PC-9 (cell line): Measurements from ENCODE around the gene MACROD2. TPM values are rescaled to one million over a fixed set of nuclear protein-coding genes. Genes with fewer than 3 reads are reported as not detected.

Source experiments
- BruUV-seq: library from RNA; stranded (reverse); fragments of 400-500 nt; replicated peaks from 2 replicates; lab custom pipeline; 2021; lab: Mats Ljungman, UMichigan
- CTCF ChIA-PET: fragments of 300-600 bp; sonication (Branson Sonifier 250); formaldehyde crosslinking; loops from one replicate; lab custom pipeline; 2022; ENCODE audit warnings: antibody characterized with exemption; lab: Charles Lee
- POLR2A ChIA-PET: fragments of 300-600 bp; sonication (Branson Sonifier 250); formaldehyde crosslinking; loops from one replicate; lab custom pipeline; 2022; ENCODE audit warnings: antibody characterized with exemption; ENCODE audit not compliant: unreplicated experiment; lab: Charles Lee
- DNase-seq, 2 experiments: peaks; one replicate each; pipeline versions ENCODE4 v3.0.0 to v3.0.0-alpha.2; 2015 to 2022; ENCODE audit warnings: mixed read lengths in 1 of 2
- H2AFZ ChIP-seq: fragments of 200-600 bp; sonication (generic); 2 replicates; pipeline ENCODE4 v1.8.1; 2017; ENCODE audit warnings: antibody characterized with exemption
- H3F3A ChIP-seq: fragments of 200-600 bp; sonication (generic); 2 replicates; pipeline ENCODE4 v1.8.1; 2017; ENCODE audit warnings: antibody characterized with exemption, mild to moderate bottlenecking, low read depth; ENCODE audit not compliant: insufficient read depth
- H3K27ac ChIP-seq: fragments of 200-600 bp; sonication (generic); 2 replicates; pipeline ENCODE4 v1.6.1; 2016; ENCODE audit warnings: mixed run types
- H3K27me3 ChIP-seq: fragments of 200-600 bp; sonication (generic); 2 replicates; pipeline ENCODE4 v1.6.1; 2016; ENCODE audit warnings: low read depth, mixed run types; ENCODE audit not compliant: insufficient read depth
- H3K36me3 ChIP-seq: fragments of 200-600 bp; sonication (generic); 2 replicates; pipeline ENCODE4 v1.6.1; 2016; ENCODE audit warnings: low read depth, mixed run types
- H3K4me1 ChIP-seq: fragments of 200-600 bp; sonication (generic); replicated peaks from 2 replicates; pipeline ENCODE4 v1.6.1; 2016; ENCODE audit warnings: mixed run types; ENCODE audit not compliant: insufficient read depth
- H3K4me2 ChIP-seq: fragments of 200-600 bp; sonication (generic); 2 replicates; pipeline ENCODE4 v1.6.1; 2017; ENCODE audit warnings: mixed run types
- H3K4me3 ChIP-seq: fragments of 200-600 bp; sonication (generic); 2 replicates; pipeline ENCODE4 v1.6.1; 2016; ENCODE audit warnings: mixed run types
- H3K79me2 ChIP-seq: fragments of 200-600 bp; sonication (generic); 2 replicates; pipeline ENCODE4 v1.6.1; 2017; ENCODE audit warnings: low read depth, mixed run types
- H3K9me2 ChIP-seq: fragments of 200-600 bp; sonication (generic); 2 replicates; pipeline ENCODE4 v1.8.1; 2017; ENCODE audit warnings: mild to moderate bottlenecking; ENCODE audit not compliant: insufficient read depth
- H3K9me3 ChIP-seq: fragments of 200-600 bp; sonication (generic); 2 replicates; pipeline ENCODE4 v1.8.1; 2016; ENCODE audit warnings: low read depth; ENCODE audit not compliant: insufficient read depth
- H4K20me1 ChIP-seq: fragments of 200-600 bp; sonication (generic); 2 replicates; pipeline ENCODE4 v1.8.1; 2017; ENCODE audit not compliant: insufficient read depth
- EZH2 ChIP-seq: fragments of 200-600 bp; sonication (generic); IDR thresholded peaks from 2 replicates; pipeline ENCODE4 v1.8.0; 2017; ENCODE audit warnings: antibody characterized with exemption, low read depth
- intact Hi-C: fragments of 100-400 bp; cut with micrococcal nuclease; formaldehyde crosslinking; loops from one replicate; pipeline ENCODE4 v1.10.0; 2022; ENCODE audit not compliant: unreplicated experiment
- total RNA-seq: library from RNA; stranded (reverse); gene quantifications from 2 replicates; pipeline ENCODE4 v1.2.3, GENCODE V29; 2021
- TF ChIP-seq, protein P1 (sequence below): fragments of 200-600 bp; sonication (generic); conservative IDR thresholded peaks from 2 replicates; pipeline ENCODE4 v1.6.1; 2017; ENCODE audit warnings: mixed run types, antibody characterized with exemption, mild to moderate bottlenecking, moderate library complexity

The MACROD2 gene
- total RNA-seq, 1 experiment from 2014 or later = 11.4 TPM

DNA sequence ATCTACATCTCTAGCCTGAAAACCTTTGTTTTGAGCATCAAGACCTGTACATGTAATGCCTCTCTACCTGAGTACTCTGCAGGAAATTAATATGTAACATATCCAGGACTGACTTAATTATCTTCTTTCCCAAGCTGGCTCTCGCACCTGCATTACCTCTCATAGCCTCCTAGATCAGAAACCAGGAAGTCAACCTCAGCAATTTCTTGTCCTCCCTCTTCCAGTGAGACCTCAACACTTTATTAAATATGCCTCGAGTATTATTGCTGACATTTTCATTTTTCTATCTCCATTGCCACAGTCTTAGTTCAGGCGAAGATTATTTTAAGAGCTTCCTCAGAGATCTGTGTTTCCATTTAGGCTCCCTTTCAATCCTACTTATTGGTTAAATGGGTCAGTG, 69.0 kb downstream of the MACROD2 start:
- Histone ChIP-seq H3K9me2 (no peaks in the 10 kb centered on the region), H3K4me3 (no peak overlapping the region), H3K36me3 (no peaks in the 10 kb centered on the region), H3F3A (no peaks in the 10 kb centered on the region), H2AFZ (no peak overlapping the region), H3K4me2 (no peak overlapping the region), H3K79me2 (no peaks in the 10 kb centered on the region), H3K27me3 (no peaks in the 10 kb centered on the region), H4K20me1 (no peaks in the 10 kb centered on the region), H3K9me3 (no peaks in the 10 kb centered on the region), H3K27ac (no peak overlapping the region), H3K4me1 (no peaks in the 10 kb centered on the region)
- no TSS peak for BruUV-seq
- TF ChIP-seq, protein P1, sequence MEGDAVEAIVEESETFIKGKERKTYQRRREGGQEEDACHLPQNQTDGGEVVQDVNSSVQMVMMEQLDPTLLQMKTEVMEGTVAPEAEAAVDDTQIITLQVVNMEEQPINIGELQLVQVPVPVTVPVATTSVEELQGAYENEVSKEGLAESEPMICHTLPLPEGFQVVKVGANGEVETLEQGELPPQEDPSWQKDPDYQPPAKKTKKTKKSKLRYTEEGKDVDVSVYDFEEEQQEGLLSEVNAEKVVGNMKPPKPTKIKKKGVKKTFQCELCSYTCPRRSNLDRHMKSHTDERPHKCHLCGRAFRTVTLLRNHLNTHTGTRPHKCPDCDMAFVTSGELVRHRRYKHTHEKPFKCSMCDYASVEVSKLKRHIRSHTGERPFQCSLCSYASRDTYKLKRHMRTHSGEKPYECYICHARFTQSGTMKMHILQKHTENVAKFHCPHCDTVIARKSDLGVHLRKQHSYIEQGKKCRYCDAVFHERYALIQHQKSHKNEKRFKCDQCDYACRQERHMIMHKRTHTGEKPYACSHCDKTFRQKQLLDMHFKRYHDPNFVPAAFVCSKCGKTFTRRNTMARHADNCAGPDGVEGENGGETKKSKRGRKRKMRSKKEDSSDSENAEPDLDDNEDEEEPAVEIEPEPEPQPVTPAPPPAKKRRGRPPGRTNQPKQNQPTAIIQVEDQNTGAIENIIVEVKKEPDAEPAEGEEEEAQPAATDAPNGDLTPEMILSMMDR = no peak
- TF ChIP-seq EZH2 = no peak
- intact Hi-C loops = no loop called here
- ChIA-PET POLR2A (no interaction called here), CTCF (no interaction called here)
- DNase-seq = no peak

DNA sequence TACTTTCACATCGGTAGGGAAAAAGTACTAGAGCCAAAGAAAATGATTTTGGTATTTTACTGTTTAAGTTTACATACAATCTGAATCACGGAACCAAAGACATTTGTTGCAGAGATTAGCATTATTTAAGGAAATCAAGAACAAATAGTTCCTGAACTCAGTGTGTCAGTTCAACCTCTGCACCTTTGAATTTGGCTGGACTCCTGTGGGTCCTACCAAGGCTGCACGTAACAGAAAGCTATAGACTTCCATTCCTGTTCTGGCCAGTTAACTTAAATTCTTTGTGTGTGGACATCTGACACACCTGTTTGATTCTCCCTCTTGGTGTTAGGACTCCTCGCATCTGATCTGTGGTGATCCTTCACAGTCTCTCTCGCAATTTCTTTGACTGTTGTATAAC, 69.6 kb downstream of the MACROD2 start:
- intact Hi-C loops = no loop called here
- Histone ChIP-seq H2AFZ (no peak overlapping the region), H3K9me2 (no peaks in the 10 kb centered on the region), H4K20me1 (no peaks in the 10 kb centered on the region), H3K79me2 (no peaks in the 10 kb centered on the region), H3K27ac (no peak overlapping the region), H3K4me3 (no peak overlapping the region), H3K4me2 (no peak overlapping the region), H3K27me3 (no peaks in the 10 kb centered on the region), H3K9me3 (no peaks in the 10 kb centered on the region), H3F3A (no peaks in the 10 kb centered on the region), H3K36me3 (no peaks in the 10 kb centered on the region), H3K4me1 (no peaks in the 10 kb centered on the region)
- no peak for TF ChIP-seq EZH2
- CTCF ChIA-PET = no interaction called here
- no TSS peak for BruUV-seq
- DNase-seq = no peak
- POLR2A ChIA-PET = no interaction called here

DNA sequence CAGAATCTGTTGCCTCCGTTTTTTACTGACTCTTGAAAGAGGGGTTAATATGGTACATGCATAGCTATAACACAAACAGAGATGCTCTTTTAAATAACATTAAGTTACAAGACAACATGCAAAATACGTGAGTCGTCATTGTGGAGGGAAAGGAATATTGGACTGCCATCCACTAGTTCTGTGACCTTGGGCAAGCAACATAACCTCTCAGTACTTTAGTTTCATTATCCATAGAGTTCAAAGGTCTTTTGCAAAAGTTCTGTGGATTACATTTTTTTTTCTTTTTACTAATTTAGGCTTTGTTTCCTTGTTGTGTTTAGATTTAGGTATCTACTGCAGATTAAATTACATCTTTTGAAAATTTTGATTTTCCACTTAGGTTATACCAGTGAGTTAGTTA, 70.5 kb downstream of the MACROD2 start:
- CTCF ChIA-PET = no interaction called here
- intact Hi-C loops = no loop called here
- no peak for TF ChIP-seq EZH2
- TF ChIP-seq, protein P1 = no peak

DNA sequence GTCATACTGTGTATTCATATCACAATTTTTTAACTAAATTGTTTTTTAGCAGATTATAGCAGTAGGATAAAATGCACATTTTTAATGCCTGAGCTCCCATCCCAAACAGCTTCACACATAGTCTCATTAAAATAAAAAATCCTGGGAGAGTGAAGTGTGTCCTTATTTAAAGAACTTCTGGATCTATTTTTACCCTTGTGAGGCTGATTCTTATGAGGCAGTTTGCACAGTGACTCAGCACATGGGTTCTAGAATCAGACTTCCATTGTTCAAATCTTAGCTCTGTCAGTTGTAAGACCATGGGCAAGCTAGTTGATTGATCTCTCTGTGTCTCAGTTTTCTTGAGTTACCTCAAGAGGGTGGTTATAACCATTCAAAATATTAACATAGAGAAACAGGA, 72.3 kb downstream of the MACROD2 start:
- Histone ChIP-seq H3K79me2 (no peaks in the 10 kb centered on the region), H3K4me3 (no peak overlapping the region), H3K4me2 (no peak overlapping the region), H3K9me3 (no peaks in the 10 kb centered on the region), H4K20me1 (no peaks in the 10 kb centered on the region), H3K4me1 (no peaks in the 10 kb centered on the region), H3K36me3 (no peaks in the 10 kb centered on the region), H3F3A (no peaks in the 10 kb centered on the region), H3K27me3 (no peaks in the 10 kb centered on the region), H3K9me2 (no peaks in the 10 kb centered on the region), H2AFZ (no peak overlapping the region), H3K27ac (no peak overlapping the region)
- BruUV-seq = no TSS peak
- CTCF ChIA-PET = no interaction called here
- POLR2A ChIA-PET = interaction anchor here (0.5 kb wide), 1 partner anchor 212 kb away, joined by 4 read pairs; no protein-coding TSS in a partner anchor
- no peak for DNase-seq
- TF ChIP-seq EZH2 = no peak
- TF ChIP-seq, protein P1 = no peak
- intact Hi-C loops = no loop called here

More for the DNA sequence above, 70.5 kb downstream of the MACROD2 start:
- Histone ChIP-seq H2AFZ (no peak overlapping the region), H3K4me1 (no peaks in the 10 kb centered on the region), H3K36me3 (no peaks in the 10 kb centered on the region), H4K20me1 (no peaks in the 10 kb centered on the region), H3F3A (no peaks in the 10 kb centered on the region), H3K79me2 (no peaks in the 10 kb centered on the region), H3K4me2 (no peak overlapping the region), H3K27ac (no peak overlapping the region), H3K27me3 (no peaks in the 10 kb centered on the region), H3K9me3 (no peaks in the 10 kb centered on the region), H3K9me2 (no peaks in the 10 kb centered on the region), H3K4me3 (no peak overlapping the region)
- DNase-seq = no peak
- BruUV-seq = no TSS peak
- POLR2A ChIA-PET = no interaction called here
